ENCODE results near the gene GTPBP6. TPM values are rescaled to one million over a fixed set of nuclear protein-coding genes. Genes with fewer than 3 reads are reported as not detected.

The GTPBP6 gene
- total and polyA plus RNA-seq, 8 donors: 20.3 to 57.8 (median 32.1) TPM

- Histone ChIP-seq H3K4me3 (no peak overlapping the region), H3K4me1 (no peaks in the 10 kb centered on the region), H3K36me3 (peaks cover 0 to 4% (median 0%) of the 10 kb centered on the region in 3 donors), H3K9me3 (no peaks in the 10 kb centered on the region), H3K27ac (no peak overlapping the region), H3K27me3 (no peaks in the 10 kb centered on the region)
- 92 to 93% methylated on average over 35 of the region's 35 CpGs for WGBS, 2 donors
- peak in 1 of 6 donors; percentile 30 for DNase-seq
- TF ChIP-seq CTCF (IDR thresholded peaks at IDR 0.05): no peak
- intact Hi-C loops (cut with DNase I): no loop called here
- ATAC-seq: no peak
- FAIRE-seq: no peak
Measured at GRCh38 chrX:355329-356050, 36.9 kb upstream of the GTPBP6 start.

- 95 to 96% methylated on average over 39 of the region's 39 CpGs for WGBS, 2 donors
- Histone ChIP-seq H3K4me1 (no peaks in the 10 kb centered on the region), H3K9me3 (no peaks in the 10 kb centered on the region), H3K27ac (no peak overlapping the region), H3K4me3 (no peak overlapping the region), H3K27me3 (no peaks in the 10 kb centered on the region), H3K36me3 (no peaks in the 10 kb centered on the region)
- ATAC-seq (no peak), FAIRE-seq (no peak), DNase-seq (peak in 2 of 6 donors; percentile 30 to 63)
- intact Hi-C loops (cut with DNase I): no loop called here
- TF ChIP-seq CTCF (IDR thresholded peaks at IDR 0.05): no peak
Measured at GRCh38 chrX:353566-354535, 35.3 kb upstream of the GTPBP6 start.

- Histone ChIP-seq H3K27ac (no peak overlapping the region), H3K36me3 (no peaks in the 10 kb centered on the region), H3K4me1 (no peaks in the 10 kb centered on the region), H3K4me3 (no peak overlapping the region), H3K9me3 (no peaks in the 10 kb centered on the region), H3K27me3 (no peaks in the 10 kb centered on the region)
- intact Hi-C loops (cut with DNase I): no loop called here
- peak in 1 of 6 donors; percentile 49 for DNase-seq
- TF ChIP-seq CTCF (IDR thresholded peaks at IDR 0.05): no peak
- ATAC-seq: no peak
- no peak for FAIRE-seq
- 95 to 98% methylated on average over 35 to 39 of the region's 39 CpGs for WGBS, 2 donors
Measured at GRCh38 chrX:352582-353314, 34.2 kb upstream of the GTPBP6 start.

GRCh38 chrX:352181-352580, 33.6 kb upstream of the GTPBP6 start:
- no peak overlapping the region for H3K4me3 ChIP-seq
- H3K27ac ChIP-seq: no peak overlapping the region
- H3K27me3 ChIP-seq: no peaks in the 10 kb centered on the region
- intact Hi-C loops (cut with DNase I): no loop called here
- FAIRE-seq: no peak
- no peak for TF ChIP-seq CTCF (IDR thresholded peaks at IDR 0.05)
- no peak for ATAC-seq
- peak in 1 of 6 donors; percentile 45 for DNase-seq
- no peaks in the 10 kb centered on the region for H3K36me3 ChIP-seq
- WGBS, 2 donors: 95 to 96% methylated on average over 27 of the region's 27 CpGs
- no peaks in the 10 kb centered on the region for H3K4me1 ChIP-seq
- H3K9me3 ChIP-seq: no peaks in the 10 kb centered on the region

All from pancreas (tissue), 10 donors.